Activated gamma-delta T cell treated with anti-CD3 and anti-CD28 coated beads, Interleukin-2, amount 50 U/mL, for 16 hours (primary cell): ENCODE results near the gene TSPAN11.
"Not testable (repeated sequence)": the region's sequence is repeated elsewhere in the genome, so short reads cannot be mapped to it uniquely, and the experiment has no call there.

Experiments
- DNase-seq: peaks from one replicate; pipeline ENCODE4 v3.0.0-alpha.2; 2020; ENCODE audit warnings: low read depth

Gene TSPAN11, protein sequence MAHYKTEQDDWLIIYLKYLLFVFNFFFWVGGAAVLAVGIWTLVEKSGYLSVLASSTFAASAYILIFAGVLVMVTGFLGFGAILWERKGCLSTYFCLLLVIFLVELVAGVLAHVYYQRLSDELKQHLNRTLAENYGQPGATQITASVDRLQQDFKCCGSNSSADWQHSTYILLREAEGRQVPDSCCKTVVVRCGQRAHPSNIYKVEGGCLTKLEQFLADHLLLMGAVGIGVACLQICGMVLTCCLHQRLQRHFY

GRCh38 chr12:30926243-30927221 lies at the start of gene TSPAN11:
Gene TSPAN11, plus strand, starts transcription at chr12:30926748. Its CDS starts 27,244 bp downstream, at chr12:30953992.
- no peak for DNase-seq

DNA sequence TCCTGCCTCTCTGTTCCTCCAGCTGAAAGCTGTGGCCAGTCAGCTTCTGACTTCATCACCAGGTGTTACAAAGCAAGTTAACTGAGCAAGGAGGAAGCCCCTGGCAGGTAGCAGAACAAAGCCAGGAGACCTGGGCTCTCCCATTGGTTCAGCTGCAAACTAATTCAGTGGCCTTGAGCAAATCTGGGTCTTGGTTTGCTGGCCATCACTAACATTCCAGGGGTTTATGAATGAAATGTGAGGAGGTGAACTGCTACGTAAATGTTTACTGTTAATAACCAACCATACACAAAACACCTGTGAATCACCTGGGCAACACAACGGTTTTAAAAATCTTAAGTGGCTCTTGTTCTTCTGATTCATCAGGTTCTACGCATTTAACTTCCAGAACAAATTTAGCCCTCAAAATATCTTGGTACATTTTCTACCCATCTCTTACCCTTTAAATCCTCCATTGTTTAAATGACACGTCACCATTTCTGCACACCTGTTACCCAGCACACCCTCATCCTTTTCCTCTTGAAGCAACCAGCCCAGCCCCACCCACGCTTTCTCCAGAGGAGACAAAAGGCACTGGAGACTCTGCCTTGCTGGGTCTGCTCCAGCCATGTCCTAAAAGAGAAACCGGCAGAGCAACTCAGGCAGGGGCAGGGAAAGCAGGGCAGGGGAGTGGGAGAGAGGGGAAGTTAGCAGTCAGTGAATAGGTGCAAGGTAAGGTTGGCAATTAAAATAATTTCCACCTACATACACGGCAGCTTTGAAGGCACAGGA lies 49.3 kb upstream of the TSPAN11 start:
- no peak for DNase-seq

GRCh38 chr12:30878024-30878423 lies 48.5 kb upstream of the TSPAN11 start:
- DNase-seq: no peak

- no peak for DNase-seq
Measured at GRCh38 chr12:30880061-30880460, 46.5 kb upstream of the TSPAN11 start.

- DNase-seq: no peak
Measured at GRCh38 chr12:30880813-30881212, 45.7 kb upstream of the TSPAN11 start.

GRCh38 chr12:30882706-30883105 lies 43.8 kb upstream of the TSPAN11 start:
- DNase-seq: no peak

DNA sequence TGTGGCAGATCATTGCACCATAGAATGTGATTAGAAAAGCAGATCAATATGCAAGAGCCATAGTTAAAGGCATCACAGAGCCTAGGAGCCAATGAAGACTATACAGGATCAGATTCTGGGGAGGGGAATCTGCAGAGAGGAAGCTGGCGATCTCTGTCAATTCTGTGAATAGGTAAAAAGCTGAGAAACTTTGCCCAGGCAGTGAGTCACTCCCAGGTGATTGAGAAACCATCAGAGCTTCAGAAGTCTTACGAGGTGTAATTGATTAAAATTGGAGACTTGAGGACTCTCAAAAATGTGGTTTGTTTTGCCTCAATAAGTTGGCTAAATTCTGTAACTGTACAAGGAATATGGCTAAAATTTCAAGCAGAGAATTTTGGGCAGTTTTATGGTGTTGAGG lies 41.7 kb upstream of the TSPAN11 start:
- no peak for DNase-seq

GRCh38 chr12:30885321-30885720 lies 41.2 kb upstream of the TSPAN11 start:
- no peak for DNase-seq

- no peak for DNase-seq
Measured at GRCh38 chr12:30887226-30887625, 39.3 kb upstream of the TSPAN11 start.

- no peak for DNase-seq
Measured at GRCh38 chr12:30888241-30888640, 38.3 kb upstream of the TSPAN11 start.

GRCh38 chr12:30894531-30894930 lies 32.0 kb upstream of the TSPAN11 start:
- not testable (repeated sequence) for DNase-seq

- no peak for DNase-seq
Measured at GRCh38 chr12:30896461-30896860, 30.1 kb upstream of the TSPAN11 start.

- no peak for DNase-seq
Measured at GRCh38 chr12:30898846-30899245, 27.7 kb upstream of the TSPAN11 start.

- no peak for DNase-seq
Measured at GRCh38 chr12:30900351-30900750, 26.2 kb upstream of the TSPAN11 start.

DNA sequence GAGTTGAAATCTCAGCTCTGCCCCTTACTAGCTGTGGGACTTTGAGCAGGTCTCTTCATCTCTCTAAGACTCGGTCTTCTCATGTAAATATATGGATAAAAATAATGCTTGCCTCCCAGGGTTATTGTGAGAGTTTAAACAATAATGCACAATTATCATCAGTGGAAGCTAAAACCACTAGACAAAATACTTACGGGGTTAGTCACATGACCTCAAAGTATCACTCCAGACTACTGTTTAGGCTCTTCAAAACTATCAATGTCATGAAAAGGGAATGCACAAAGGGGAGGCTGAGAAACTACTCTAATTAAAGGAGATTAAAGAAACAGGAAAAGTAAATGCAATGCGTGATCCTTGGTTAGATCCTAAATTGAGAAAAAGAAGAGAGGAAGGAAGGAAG lies 24.5 kb upstream of the TSPAN11 start:
- no peak for DNase-seq

- DNase-seq: no peak
Measured at GRCh38 chr12:30902596-30902995, 24.0 kb upstream of the TSPAN11 start.

- no peak for DNase-seq
Measured at GRCh38 chr12:30905463-30906009, 21.0 kb upstream of the TSPAN11 start.

DNA sequence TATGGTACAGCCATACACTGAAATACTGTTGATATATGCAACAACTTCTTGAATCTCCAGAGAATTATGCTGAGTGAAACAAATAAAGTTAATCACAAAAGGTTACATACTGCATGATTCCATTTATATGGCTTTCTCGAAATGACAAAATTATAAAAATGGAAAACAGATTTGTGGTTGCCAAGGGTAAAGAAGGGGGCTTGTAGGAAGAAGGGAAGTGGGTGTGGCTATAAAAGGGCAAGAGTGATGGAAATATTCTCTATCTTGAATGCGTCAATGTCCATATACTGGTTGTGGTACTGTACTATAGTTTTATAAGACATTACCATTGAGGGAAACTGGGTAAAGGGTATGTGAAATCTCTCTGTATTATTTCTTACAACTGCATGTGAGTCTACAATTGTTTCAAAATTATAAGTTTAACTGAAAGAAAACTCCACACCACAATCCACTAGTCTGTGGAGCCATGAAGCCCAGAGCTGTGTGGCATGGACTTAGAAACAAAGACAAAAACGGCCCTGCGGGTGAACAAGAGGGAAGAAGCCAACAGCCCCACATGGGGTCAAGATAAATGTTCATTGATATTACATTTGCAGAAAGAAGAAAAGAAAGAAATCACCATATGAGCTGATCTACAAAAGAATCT lies 18.3 kb upstream of the TSPAN11 start:
- no peak for DNase-seq

DNA sequence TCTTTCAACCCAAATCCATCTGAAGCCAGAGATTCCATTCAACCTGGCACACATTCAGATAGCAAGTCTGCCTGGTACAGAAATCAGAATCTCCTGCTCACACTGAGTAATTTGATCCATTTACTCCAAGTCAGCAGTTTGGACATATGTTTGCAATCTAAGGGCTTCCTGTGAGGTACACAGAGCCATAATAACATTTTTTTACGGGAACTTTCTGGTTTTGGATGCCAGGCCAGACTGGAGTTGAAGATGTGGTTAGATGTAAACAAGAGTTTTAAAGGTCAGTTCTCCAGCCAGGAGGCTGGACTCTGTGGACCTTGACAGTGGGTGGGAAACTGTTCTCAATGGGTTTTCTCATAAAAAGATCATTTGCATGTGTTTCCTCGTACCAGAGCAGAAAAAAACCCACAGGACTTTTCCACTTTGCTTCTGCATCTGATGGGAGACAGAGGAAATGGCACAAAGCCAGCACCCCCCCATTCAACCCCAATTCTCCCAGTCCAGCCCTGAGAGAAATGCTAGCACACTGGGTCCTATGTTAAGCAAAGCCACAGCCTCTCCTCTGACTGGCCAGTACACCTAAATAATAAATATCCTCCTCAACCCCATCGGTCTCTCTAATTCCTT lies 17.7 kb upstream of the TSPAN11 start:
- DNase-seq: no peak

- no peak for DNase-seq
Measured at GRCh38 chr12:30909349-30910037, 17.1 kb upstream of the TSPAN11 start.

DNA sequence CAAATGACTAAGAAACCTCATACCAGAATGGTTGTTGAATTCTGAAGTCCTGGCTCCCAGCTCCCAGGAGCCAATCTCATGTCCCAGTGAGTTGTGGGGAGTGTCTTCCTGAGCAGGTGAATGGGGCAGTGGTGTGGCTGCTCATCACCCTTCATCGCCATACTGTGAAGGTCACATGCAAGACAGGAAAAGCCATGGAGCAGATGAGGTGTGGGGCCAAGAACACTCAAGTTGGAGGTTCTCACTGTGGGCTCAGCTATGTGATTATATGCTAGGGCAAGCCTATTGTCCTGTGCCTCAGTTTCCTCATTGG lies 16.6 kb upstream of the TSPAN11 start:
- DNase-seq: no peak
